ENCODE data around the gene CYP2D6.
"Not testable (repeated sequence)": the region's sequence is repeated elsewhere in the genome, so short reads cannot be mapped to it uniquely, and the experiment has no call there.

The CYP2D6 gene

DNA sequence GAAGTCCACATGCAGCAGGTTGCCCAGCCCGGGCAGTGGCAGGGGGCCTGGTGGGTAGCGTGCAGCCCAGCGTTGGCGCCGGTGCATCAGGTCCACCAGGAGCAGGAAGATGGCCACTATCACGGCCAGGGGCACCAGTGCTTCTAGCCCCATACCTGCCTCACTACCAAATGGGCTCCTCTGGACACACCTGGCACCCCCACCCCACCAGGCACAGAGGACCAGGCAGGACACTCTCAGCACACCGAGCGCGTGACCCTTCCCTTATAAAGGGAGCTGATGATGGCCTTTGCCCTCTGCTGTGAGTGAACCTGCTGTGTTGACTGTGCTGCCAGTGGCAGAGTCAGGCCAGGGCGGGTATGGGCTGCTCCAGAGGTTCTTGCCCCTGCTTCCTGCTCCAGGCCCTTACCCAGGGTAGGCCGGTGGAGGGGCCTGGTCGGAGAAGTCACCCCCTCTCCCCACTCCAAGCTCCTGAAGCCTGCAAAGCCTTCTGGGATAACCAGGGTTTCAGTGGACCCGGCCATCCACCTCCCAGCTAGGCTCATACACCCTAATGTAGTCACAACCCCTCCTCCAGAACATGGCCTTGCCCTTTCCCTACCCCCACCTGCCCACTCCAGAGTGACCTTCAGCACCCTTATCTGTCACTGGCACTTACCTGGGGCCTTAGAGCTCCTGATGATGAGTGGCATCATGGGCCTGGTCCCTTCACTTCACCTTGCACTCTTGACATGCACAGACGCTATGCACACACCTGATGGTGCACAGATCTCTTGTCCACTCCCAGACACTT, at the start of gene CYP2D6:
TSS of gene CYP2D6 (minus strand) at position 172 of the 793 bp plus-strand sequence. CDS start at position 153, 19 bp downstream.
- not testable (repeated sequence) for DNase-seq

DNA sequence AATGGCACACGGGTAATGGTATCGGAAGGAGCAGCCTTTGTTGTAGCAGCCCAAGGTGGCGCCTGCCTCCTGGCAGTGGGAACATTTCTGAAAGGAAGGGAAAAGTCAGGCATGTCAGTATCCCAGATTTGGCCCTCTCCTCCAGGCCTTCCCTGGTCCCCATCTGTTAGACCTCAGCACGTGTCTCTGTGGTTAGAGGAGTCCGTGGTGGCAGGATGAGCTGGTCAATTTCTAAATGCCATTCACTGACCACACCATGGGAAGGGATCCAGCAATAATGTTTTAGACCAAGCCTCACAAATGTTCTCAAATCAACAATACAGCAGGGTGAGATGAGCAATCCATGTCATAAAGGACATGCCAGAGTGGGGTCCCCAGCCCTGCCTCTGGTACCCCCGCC, 49.0 kb upstream of the CYP2D6 start:
- DNase-seq = no peak

GRCh38 chr22:42178910-42179519, 48.4 kb upstream of the CYP2D6 start:
- no peak for DNase-seq

- no peak for DNase-seq
Observed at GRCh38 chr22:42177891-42178336, 47.3 kb upstream of the CYP2D6 start.

DNA sequence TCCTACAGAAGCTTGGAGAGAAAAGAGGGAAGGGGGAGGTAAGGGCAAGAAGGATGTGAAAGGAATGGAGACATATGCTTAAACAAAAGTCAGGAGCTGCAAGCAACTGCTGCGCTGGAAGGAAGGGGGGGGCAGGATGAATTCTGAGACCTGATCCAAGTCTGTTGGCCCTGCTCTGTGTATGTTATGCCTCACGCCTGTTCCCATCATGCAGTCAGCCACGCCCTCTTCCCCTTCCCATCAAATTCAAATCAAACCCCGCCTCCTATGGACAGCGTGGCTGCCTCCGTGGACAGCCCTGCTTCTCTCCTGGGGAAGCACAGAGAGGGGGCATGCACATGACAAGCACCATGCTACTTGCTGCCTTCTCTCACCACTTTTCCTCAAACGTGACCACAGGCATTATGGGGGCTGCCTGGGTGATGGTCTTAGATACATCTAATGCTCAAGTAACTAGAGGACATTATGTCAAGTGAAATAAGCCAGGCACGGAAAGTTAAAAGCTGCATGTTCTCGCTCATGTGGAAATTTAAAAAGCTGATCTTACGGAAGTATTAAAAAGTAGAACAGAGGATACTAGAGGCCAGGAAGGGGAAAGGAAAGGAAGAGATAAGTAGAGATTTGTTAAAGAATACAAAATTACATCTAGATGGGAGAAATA, 45.8 kb upstream of the CYP2D6 start:
- DNase-seq = no peak

DNA sequence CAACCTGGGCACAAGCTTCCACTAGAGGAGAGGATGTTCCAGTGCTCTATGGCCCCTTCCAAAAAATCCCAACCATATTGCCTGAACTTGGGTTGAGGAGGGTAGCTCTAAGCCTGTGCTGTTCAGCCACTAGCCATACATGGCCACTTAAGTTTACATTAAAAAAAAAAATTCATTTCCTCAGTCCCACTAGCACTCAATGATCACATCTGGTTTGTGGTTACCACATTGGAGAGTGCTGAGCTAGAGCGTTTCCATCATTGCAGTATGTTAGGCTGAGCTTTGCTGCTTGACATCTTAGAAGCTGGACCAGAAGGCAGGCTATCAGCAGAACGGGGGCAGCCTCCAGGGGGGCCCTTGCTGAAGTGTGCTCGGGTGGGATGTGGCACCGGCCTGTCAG, 43.5 kb upstream of the CYP2D6 start:
- DNase-seq = no peak

DNA sequence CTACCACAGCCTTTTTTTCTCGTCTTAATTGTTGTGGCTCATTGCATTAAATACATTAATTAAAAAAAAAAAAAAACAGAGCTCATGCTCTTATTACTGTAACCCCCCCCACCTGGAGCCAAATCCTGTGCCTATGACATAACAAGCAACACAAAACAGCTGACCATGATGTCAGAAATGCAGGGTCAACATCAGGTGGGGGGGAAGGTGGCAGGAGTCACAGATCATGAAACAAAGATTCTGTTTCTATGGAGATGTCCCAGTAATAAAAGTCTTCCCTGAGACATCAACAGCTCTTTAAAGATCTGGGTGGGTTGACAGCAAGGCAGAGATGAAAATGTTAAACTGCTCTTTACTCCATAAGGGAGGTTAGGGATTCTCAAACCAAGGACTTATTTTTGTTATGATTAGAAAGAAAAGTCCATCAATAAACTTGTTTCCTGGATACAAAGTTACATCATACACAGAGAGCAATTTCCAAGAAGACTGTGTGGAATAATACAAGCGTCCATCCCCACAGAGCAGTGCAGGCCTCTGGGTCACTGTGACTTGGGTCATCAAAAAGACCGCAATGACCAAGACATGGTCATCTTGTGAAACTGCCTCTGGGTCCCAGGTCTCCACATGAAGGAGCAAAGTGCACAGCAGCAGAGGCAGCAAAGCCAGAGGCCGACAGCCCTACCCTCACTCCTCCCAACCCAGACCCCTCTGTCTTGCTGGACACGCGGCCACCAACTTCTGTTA, 42.7 kb upstream of the CYP2D6 start:
- DNase-seq = no peak

GRCh38 chr22:42172773-42173172, 42.2 kb upstream of the CYP2D6 start:
- DNase-seq = no peak

- peak in 1 of 2 donors; percentile 8 for DNase-seq
Observed at GRCh38 chr22:42171946-42172719, 41.5 kb upstream of the CYP2D6 start.

DNA sequence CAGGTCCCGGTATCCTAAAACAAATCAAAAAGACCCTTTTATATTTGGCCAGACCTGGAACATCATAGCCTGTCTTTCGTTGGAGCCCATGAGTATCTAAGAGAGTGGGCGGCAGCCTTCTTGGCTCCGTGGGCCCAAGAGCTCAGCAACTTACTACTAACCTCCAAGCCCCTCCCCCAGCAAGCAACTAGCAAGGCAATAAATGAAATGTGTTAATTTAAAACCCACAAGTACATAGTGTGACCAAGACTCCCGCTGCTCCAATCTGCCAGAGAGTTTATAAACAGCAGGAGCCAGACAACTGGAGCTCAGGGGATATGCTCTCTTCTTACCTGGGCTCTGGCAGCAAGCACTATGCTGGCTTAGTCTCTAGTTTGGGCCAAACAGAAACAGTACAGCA, 40.8 kb upstream of the CYP2D6 start:
- DNase-seq = no peak

DNA sequence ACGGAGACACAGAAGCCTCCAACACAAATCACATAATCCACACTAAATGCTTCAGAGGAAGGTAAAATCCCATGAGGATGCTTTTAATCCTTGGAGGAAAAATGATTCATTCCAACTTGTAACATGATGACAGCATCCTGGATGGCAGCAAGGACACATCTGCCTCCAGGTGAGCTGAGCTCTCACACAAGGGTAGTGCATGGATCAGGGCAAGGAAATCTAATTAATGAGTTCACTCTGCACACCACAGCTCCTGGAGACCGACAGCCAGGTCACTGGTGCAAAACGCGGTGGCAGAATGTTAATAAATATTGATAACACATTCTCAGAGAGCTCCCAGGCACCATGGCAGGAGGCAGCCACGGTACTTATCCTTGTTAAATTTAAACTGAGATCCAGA, 40.3 kb upstream of the CYP2D6 start:
- no peak for DNase-seq

DNA sequence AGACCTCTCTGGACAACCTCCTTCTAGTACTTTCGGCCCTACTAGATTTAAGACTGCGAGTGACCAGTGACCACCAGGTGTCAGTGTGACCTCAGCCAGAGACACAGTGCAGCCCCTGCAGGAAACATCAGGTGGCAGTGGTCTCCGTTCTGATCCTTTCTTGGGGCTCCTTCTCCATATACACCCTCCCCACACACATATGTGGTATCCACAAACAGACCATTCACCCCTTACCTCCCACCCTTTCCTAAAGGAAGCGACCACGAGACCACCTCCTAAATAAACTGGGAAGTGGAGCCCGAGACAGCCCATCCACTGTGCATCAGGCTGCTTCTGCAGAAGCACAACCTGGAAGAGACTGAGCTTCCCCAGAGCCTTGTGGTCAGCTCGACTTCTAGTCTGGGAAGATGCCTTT, 38.5 kb upstream of the CYP2D6 start:
- peak; percentile 66 to 69 for DNase-seq

GRCh38 chr22:42168476-42168875, 37.9 kb upstream of the CYP2D6 start:
- DNase-seq = no peak

GRCh38 chr22:42167066-42167465, 36.5 kb upstream of the CYP2D6 start:
- DNase-seq = no peak

DNA sequence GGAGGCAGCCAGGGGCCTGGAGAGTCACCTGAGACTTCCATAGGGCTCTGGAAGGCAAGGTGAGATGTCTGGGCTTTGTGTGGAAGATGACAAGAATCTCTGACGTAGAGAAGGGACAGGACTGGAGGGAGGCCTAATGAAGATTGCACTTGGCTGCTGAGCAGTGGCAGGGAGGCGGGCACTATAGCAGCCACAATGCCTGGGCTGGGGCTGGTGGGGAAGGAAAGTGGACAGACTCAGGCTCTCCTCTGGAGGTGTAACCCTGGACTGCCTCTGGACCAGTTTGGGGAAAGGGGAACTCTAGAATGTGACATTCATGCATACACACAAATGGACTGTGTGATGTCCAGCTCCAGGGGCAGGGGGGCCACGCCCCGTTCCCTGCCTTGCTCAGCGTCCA, 34.3 kb upstream of the CYP2D6 start:
- DNase-seq = no peak

- no peak for DNase-seq
Observed at GRCh38 chr22:42163515-42163914, 32.9 kb upstream of the CYP2D6 start.

DNA sequence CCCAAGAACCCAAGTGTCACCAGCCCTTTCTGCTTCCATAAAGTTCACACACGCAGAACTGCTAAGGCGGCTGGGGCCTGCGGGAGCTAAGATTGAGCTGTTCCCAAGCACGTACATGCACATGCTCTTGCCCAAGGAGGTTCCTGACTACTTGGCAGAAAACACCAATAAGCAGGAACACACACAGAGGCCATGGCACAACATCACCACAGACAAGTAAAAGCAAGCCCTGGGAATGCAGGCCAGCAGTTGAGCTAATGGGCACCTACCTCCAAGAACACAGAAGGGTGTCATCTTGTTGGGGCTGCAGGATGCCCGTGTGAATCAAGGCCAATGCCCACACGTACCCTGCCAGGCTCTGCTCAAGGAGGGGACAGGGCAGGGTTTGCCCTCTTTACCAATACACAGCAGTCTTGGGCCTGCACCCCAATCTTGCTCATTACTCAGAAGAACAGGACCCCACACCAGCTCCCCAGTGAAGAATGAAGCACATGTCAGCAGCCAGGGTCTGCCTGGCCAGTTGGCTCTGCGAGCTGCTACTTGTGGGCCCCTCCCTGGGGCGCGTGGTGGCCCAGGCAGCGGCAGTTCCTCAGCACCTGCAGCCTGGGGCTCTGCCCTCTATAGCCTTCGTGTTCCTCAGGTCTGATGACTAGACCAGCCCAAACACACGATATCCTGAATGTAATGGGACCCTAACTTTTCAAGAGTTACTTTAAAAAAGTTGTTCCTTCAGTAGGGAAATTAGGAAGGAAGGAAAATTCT, 32.3 kb upstream of the CYP2D6 start:
- DNase-seq = no peak

DNA sequence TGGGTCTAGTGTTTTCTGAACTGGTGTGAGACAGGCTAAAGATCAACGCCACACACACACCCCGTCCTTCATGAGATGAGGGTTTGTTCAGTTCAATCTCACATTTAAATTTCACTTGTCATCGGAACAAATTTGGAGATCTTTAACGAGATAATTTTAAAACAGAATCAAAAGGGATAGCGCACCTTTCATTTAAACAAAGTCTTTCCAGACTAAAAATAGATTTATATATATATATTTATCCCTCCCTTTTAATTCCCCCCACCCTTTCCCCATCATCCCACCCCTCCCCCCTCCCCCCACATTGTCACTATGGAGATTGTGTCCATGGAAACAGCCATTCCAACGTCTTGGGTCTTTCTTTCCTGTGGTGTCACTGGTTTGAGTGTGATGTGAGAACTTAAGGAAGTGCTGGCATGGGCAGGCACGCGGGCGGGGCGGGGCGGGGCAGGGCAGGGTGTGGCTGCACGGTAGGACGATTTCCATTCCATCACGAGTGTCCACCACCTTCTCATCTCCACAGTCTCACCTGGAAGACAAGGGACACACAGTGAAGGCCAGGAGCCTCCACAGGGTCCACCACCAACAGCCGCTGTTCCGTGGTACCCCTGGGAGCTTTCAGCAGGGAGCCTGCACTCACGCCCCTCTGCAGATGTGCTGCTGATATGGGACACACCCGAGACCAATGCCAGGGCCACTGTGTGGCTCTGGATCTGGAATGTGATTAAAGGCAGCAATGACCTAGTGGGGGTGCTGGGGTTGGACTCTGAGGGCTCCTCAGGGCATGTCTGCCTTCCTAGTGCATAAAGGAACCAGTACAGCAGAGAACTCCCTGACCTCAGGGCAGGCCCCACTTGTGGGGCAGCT, 30.5 kb upstream of the CYP2D6 start:
- no peak for DNase-seq

DNA sequence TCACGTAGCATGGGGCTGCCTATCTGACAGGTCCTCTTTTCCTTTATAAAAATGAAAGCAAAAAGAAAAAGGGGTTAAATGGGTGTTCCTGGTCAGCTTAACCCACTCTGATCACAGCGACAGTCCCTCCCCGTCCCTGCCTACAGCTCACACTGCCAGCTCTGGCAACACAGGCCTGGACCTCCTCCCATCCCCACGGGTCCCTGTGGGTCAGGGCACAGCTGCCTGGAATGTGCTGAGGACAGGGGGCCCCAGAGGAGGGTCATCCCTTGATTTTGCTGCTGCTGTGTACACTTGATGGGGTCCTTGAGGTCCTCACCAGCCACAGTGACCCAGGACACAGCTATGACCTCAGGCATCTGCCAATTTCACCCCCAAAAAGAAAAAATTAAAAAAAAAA, 29.6 kb upstream of the CYP2D6 start:
- DNase-seq = no peak

- no peak for DNase-seq
Observed at GRCh38 chr22:42158456-42159132, 28.0 kb upstream of the CYP2D6 start.

Measured in hippocampal formation (tissue), 2 donors.